Neural cell (in vitro differentiated cells): ENCODE results near the gene GNL3L. TPM values are rescaled to one million over a fixed set of nuclear protein-coding genes. Genes with fewer than 3 reads are reported as not detected.

Experiments used
- H2AFZ ChIP-seq: fragments of 200-600, 300-800 bp; sonication (generic), shearing (Covaris generic); 2 replicates; pipeline ENCODE4 v1.6.0; 2014; ENCODE audit warnings: low read depth, mild to moderate bottlenecking, antibody characterized with exemption, low read length, moderate library complexity
- H3F3A ChIP-seq: fragments of 200-600 bp; shearing (Covaris generic); 2 replicates; pipeline ENCODE4 v1.6.1; 2016; ENCODE audit warnings: mild to moderate bottlenecking, moderate library complexity, mixed read lengths, antibody characterized with exemption, low read length; ENCODE audit not compliant: insufficient read depth, poor library complexity, severe bottlenecking
- H3K27ac ChIP-seq: fragments of 200-600, 300-800 bp; sonication (generic), shearing (Covaris generic); 2 replicates; pipeline ENCODE4 v1.5.1; 2014; ENCODE audit warnings: mild to moderate bottlenecking, low read length, moderate library complexity
- H3K27me3 ChIP-seq: fragments of 300-800, 200-600 bp; sonication (generic), shearing (Covaris generic); 2 replicates; pipeline ENCODE4 v1.6.0; 2014; ENCODE audit warnings: mild to moderate bottlenecking, low read depth, low read length, moderate library complexity; ENCODE audit not compliant: insufficient read depth
- H3K36me3 ChIP-seq: fragments of 300-800, 200-600 bp; sonication (generic), shearing (Covaris generic); 2 replicates; pipeline ENCODE4 v1.5.1; 2014; ENCODE audit warnings: mild to moderate bottlenecking, antibody characterized with exemption, low read length, moderate library complexity; ENCODE audit not compliant: insufficient read depth
- H3K4me2 ChIP-seq: fragments of 300-800, 200-600 bp; sonication (generic), shearing (Covaris generic); 2 replicates; pipeline ENCODE4 v1.6.0; 2014; ENCODE audit warnings: mild to moderate bottlenecking, low read length
- H3K4me3 ChIP-seq: fragments of 300-800, 200-600 bp; sonication (generic), shearing (Covaris generic); 2 replicates; pipeline ENCODE4 v1.5.1; 2014; ENCODE audit warnings: mild to moderate bottlenecking, low read length, moderate library complexity
- H3K79me2 ChIP-seq: fragments of 200-600 bp; shearing (Covaris generic); replicated peaks from 2 replicates; pipeline ENCODE4 v1.6.0; 2014; ENCODE audit warnings: mild to moderate bottlenecking, low read length, moderate library complexity; ENCODE audit not compliant: insufficient read depth
- H3K9ac ChIP-seq: fragments of 300-800, 200-600 bp; sonication (generic), shearing (Covaris generic); 2 replicates; pipeline ENCODE4 v1.6.1; 2016; ENCODE audit warnings: mild to moderate bottlenecking, low read length, mixed read lengths
- H3K9me2 ChIP-seq: fragments of 200-600 bp; shearing (Covaris generic); 2 replicates; pipeline ENCODE4 v1.6.1; 2016; ENCODE audit warnings: mild to moderate bottlenecking, low read length, mixed read lengths; ENCODE audit not compliant: insufficient read depth
- H3K9me3 ChIP-seq: fragments of 200-600, 300-800 bp; sonication (generic), shearing (Covaris generic); 2 replicates; pipeline ENCODE4 v1.6.1; 2016; ENCODE audit warnings: mild to moderate bottlenecking, mixed run types, low read length, moderate library complexity, mixed read lengths
- H4K20me1 ChIP-seq: fragments of 200-600 bp; shearing (Covaris generic); 2 replicates; pipeline ENCODE4 v1.6.1; 2016; ENCODE audit warnings: mild to moderate bottlenecking, mixed run types; ENCODE audit not compliant: insufficient read depth
- EP300 ChIP-seq: fragments of 450-650 bp; conservative IDR thresholded peaks from 2 replicates; pipeline ENCODE4 v1.6.1; 2014; ENCODE audit warnings: antibody characterized with exemption, mild to moderate bottlenecking, moderate library complexity; ENCODE audit not compliant: poor library complexity, severe bottlenecking
- EZH2 ChIP-seq: fragments of 200-600, 300-800 bp; shearing (Covaris generic), sonication (generic); IDR thresholded peaks from 2 replicates; pipeline ENCODE4 v1.6.1; 2014; ENCODE audit warnings: antibody characterized with exemption, low read length, borderline replicate concordance, mild to moderate bottlenecking; ENCODE audit not compliant: insufficient read depth, poor library complexity, severe bottlenecking
- MXI1 ChIP-seq: fragments of 450-650 bp; conservative IDR thresholded peaks from 2 replicates; pipeline ENCODE4 v1.6.1; 2014; ENCODE audit warnings: antibody characterized with exemption, mild to moderate bottlenecking; ENCODE audit not compliant: poor library complexity, severe bottlenecking
- POLR2AphosphoS5 ChIP-seq: IDR thresholded peaks from 2 replicates; pipeline ENCODE4 v1.6.1; 2012
- RAD21 ChIP-seq: fragments of 450-650 bp; conservative IDR thresholded peaks from 2 replicates; pipeline ENCODE4 v1.6.1; 2014; ENCODE audit warnings: antibody characterized with exemption, mild to moderate bottlenecking, moderate library complexity
- REST ChIP-seq: IDR thresholded peaks from 2 replicates; pipeline ENCODE4 v1.6.1; 2012; ENCODE audit warnings: borderline replicate concordance
- SMC3 ChIP-seq: fragments of 450-650 bp; conservative IDR thresholded peaks from 2 replicates; pipeline ENCODE4 v1.6.1; 2014; ENCODE audit warnings: antibody characterized with exemption, mild to moderate bottlenecking, moderate library complexity; ENCODE audit not compliant: poor library complexity
- TAF1 ChIP-seq: IDR thresholded peaks from 2 replicates; pipeline ENCODE4 v1.6.1; 2012; ENCODE audit warnings: low read depth
- polyA minus RNA-seq: library from RNA; depleted of rRNA, polyadenylated mRNA; stranded (reverse); fragments of >200 nt; gene quantifications from 2 replicates; pipeline ENCODE4 v1.2.3, GENCODE V29; 2014
- polyA plus RNA-seq: library from polyadenylated mRNA; depleted of rRNA; stranded (reverse); fragments of >200 nt; gene quantifications from 2 replicates; pipeline ENCODE4 v1.2.3, GENCODE V29; 2014

Gene GNL3L
- polyA plus RNA-seq: 6.6 and 7.1 TPM in 2 replicates
- polyA minus RNA-seq: 21.4 and 21.5 TPM in 2 replicates

GRCh38 chrX:54529552-54530356 is at the start of gene GNL3L:
GNL3L (plus strand) TSS chrX:54530219; CDS start chrX:54532567, 2,348 bp downstream.
- Histone ChIP-seq H3K9me2 (no peaks in the 10 kb centered on the region), H2AFZ (peak within 1 kb of the TSS; percentile 60), H4K20me1 (no peaks in the 10 kb centered on the region), H3K9me3 (no peaks in the 10 kb centered on the region), H3K36me3 (no peaks in the 10 kb centered on the region), H3K27ac (peak within 1 kb of the TSS; percentile 91), H3K4me3 (peak within 1 kb of the TSS; percentile 79), H3K27me3 (no peaks in the 10 kb centered on the region), H3K79me2 (no peaks in the 10 kb centered on the region), H3F3A (no peaks in the 10 kb centered on the region), H3K9ac (peak within 1 kb of the TSS; percentile 79), H3K4me2 (peak within 1 kb of the TSS; percentile 39)
- TF ChIP-seq EP300 (peak; percentile 64), RAD21 (no peak), EZH2 (no peak), TAF1 (no peak), POLR2AphosphoS5 (peak; percentile 87), MXI1 (no peak)

GRCh38 chrX:54482839-54483593 is 47.0 kb upstream of the GNL3L start:
- Histone ChIP-seq H3F3A (no peaks in the 10 kb centered on the region), H3K4me3 (no peak overlapping the region), H3K79me2 (no peaks in the 10 kb centered on the region), H3K27ac (no peak overlapping the region), H3K4me2 (no peak overlapping the region), H4K20me1 (no peaks in the 10 kb centered on the region), H3K36me3 (no peaks in the 10 kb centered on the region), H3K9ac (no peak overlapping the region), H2AFZ (no peak overlapping the region), H3K9me3 (no peaks in the 10 kb centered on the region), H3K27me3 (no peaks in the 10 kb centered on the region), H3K9me2 (no peaks in the 10 kb centered on the region)
- no peak for TF ChIP-seq EP300

- no peak overlapping the region for H2AFZ ChIP-seq
Observed at GRCh38 chrX:54483946-54484345, 46.1 kb upstream of the GNL3L start.

More at GRCh38 chrX:54483946-54484345, 46.1 kb upstream of the GNL3L start:
- Histone ChIP-seq H3K4me2 (no peak overlapping the region), H3K9ac (no peak overlapping the region), H4K20me1 (no peaks in the 10 kb centered on the region), H3K36me3 (no peaks in the 10 kb centered on the region), H3K9me3 (no peaks in the 10 kb centered on the region), H3K79me2 (no peaks in the 10 kb centered on the region), H3K9me2 (no peaks in the 10 kb centered on the region), H3K27me3 (no peaks in the 10 kb centered on the region), H3F3A (no peaks in the 10 kb centered on the region), H3K4me3 (no peak overlapping the region), H3K27ac (no peak overlapping the region)
- TF ChIP-seq SMC3 (no peak), RAD21 (no peak), EZH2 (no peak), POLR2AphosphoS5 (no peak), MXI1 (no peak), REST (no peak)
